Stomach (tissue), 9 donors: ENCODE results near the gene ZNF547. TPM values are rescaled to one million over a fixed set of nuclear protein-coding genes. Genes with fewer than 3 reads are reported as not detected.
A peak's percentile ranks its signal among the peaks of the same experiment; 100 is the strongest.

ENCODE experiments used
- DNase-seq, 2 donors: peaks; one replicate each; pipeline versions ENCODE4 v3.0.0 to v3.0.0-alpha.2; 2013 to 2019
- H3K27ac ChIP-seq, 5 donors: fragments of 200-600 bp in 4 of 5; sonication (generic) in 4 of 5; one replicate each; pipeline ENCODE4 v1.5.1; 2013 to 2019; ENCODE audit warnings: mild to moderate bottlenecking in 1 of 5, moderate library complexity in 1 of 5
- H3K27me3 ChIP-seq, 3 donors: fragments of 200-600 bp; sonication (generic); one replicate each; pipeline ENCODE4 v1.5.1; 2017 to 2019; ENCODE audit warnings: mixed run types in 1 of 3
- H3K36me3 ChIP-seq, 4 donors: fragments of 200-600 bp; sonication (generic); 1 replicate in 3 of 4; 2 replicates in 1 of 4; pipeline ENCODE4 v1.5.1; 2016 to 2019
- H3K4me1 ChIP-seq, 4 donors: fragments of 200-600 bp; sonication (generic); one replicate each; pipeline ENCODE4 v1.5.1; 2016 to 2019
- H3K4me3 ChIP-seq, 4 donors: fragments of 200-600 bp; sonication (generic) in 3 of 4; one replicate each; pipeline ENCODE4 v1.5.1; 2016 to 2019; ENCODE audit warnings: mild to moderate bottlenecking in 1 of 4
- H3K9me3 ChIP-seq, 4 donors: fragments of 200-600 bp; sonication (generic); one replicate each; pipeline ENCODE4 v1.5.1; 2016 to 2019
- CTCF ChIP-seq, 7 experiments: fragments of 450-650 bp in 4 of 7; fragments of 200-600 bp in 3 of 7; sonication (generic) in 3 of 7; IDR thresholded peaks; one replicate each; pipeline ENCODE4 v1.5.1; 2016 to 2019; ENCODE audit warnings: antibody characterized with exemption in 7 of 7, control low read depth in 2 of 7, mild to moderate bottlenecking in 1 of 7
- EP300 ChIP-seq: sonication (generic); formaldehyde crosslinking; IDR thresholded peaks from one replicate; pipeline ENCODE4 v1.6.1; 2017; ENCODE audit warnings: antibody characterized with exemption
- POLR2A ChIP-seq, 4 donors: fragments of 450-650 bp; IDR thresholded peaks; one replicate each; pipeline ENCODE4 v1.6.1; 2016; ENCODE audit warnings: antibody characterized with exemption in 4 of 4, control low read depth in 2 of 4, mild to moderate bottlenecking in 1 of 4, moderate library complexity in 1 of 4
- POLR2AphosphoS5 ChIP-seq, 3 donors: sonication (generic); formaldehyde crosslinking; IDR thresholded peaks; one replicate each; pipeline ENCODE4 v1.6.1; 2016; ENCODE audit warnings: antibody characterized with exemption in 3 of 3
- WGBS, 5 donors: extraction: QIAGEN DNeasy Blood & Tissue Kit in 3 of 5; methylation state at CpG; one replicate each; pipeline versions ENCODE4 v1.1.5 to v1.1.7; 2013 to 2018; 5-methylcytosine and 5-hydroxymethylcytosine counted together
- intact Hi-C: fragments of 100-400 bp; cut with DNase I; formaldehyde crosslinking; loops from one replicate; pipeline ENCODE4 v1.15.1; 2023; ENCODE audit warnings: low total_unique reads
- polyA plus RNA-seq, 3 donors: library from polyadenylated mRNA; stranded (reverse); fragments of 200-250 nt; gene quantifications; one replicate each; pipeline ENCODE4 v1.2.3, GENCODE V29; 2013
- total RNA-seq, 5 donors: library from RNA; depleted of rRNA; stranded (reverse); fragments of >200 nt; gene quantifications; one replicate each; pipeline versions ENCODE4 v1.1.0 to v1.2.3, GENCODE V29; 2014 to 2016
- donor health status: healthy with polysubstance abuse.
- donor health status: Bipolar disorder and iron deficiency.
- donor health status: healthy.

Gene ZNF547
- total and polyA plus RNA-seq, 8 donors: under 0.01 to 3.0 (median 1.7) TPM; not detected in 2

GRCh38 chr19:57348136-57348535 lies 15.2 kb upstream of the ZNF547 start:
- Histone ChIP-seq H3K27ac (no peak overlapping the region), H3K27me3 (no peaks in the 10 kb centered on the region), H3K4me3 (no peak overlapping the region), H3K4me1 (peaks cover 11 to 21% (median 19%) of the 10 kb centered on the region in 4 donors), H3K9me3 (peaks cover 0 to 9% (median 5%) of the 10 kb centered on the region in 4 donors), H3K36me3 (peaks cover 0 to 7% (median 4%) of the 10 kb centered on the region in 4 donors)
- no peak for DNase-seq
- no peak for TF ChIP-seq CTCF (IDR thresholded peaks at IDR 0.05)
- no peak for TF ChIP-seq POLR2AphosphoS5 (IDR thresholded peaks at IDR 0.05)
- TF ChIP-seq POLR2A (IDR thresholded peaks at IDR 0.05): no peak
- no peak for TF ChIP-seq EP300
- WGBS, 5 donors: 49 to 67% (median 63%) methylated on average over 3 of the region's 3 CpGs
- intact Hi-C loops: no loop called here

- 0 to 2% (median 2%) methylated on average over 41 to 57 of the region's 57 CpGs for WGBS, 5 donors
- intact Hi-C loops: no loop called here
- H3K27ac ChIP-seq: peak within 1 kb of the TSS; percentile 47 to 90 (median 83)
- H3K4me3 ChIP-seq: peak within 1 kb of the TSS; percentile 83 to 99 (median 85)
- peak; percentile 93 to 99 for DNase-seq
- peaks cover 11 to 26% (median 22%) of the 10 kb centered on the region in 4 donors for H3K4me1 ChIP-seq
- peaks cover 4 to 39% (median 33%) of the 10 kb centered on the region in 4 donors for H3K9me3 ChIP-seq
- peaks cover 23 to 37% (median 35%) of the 10 kb centered on the region in 4 donors for H3K36me3 ChIP-seq
- TF ChIP-seq POLR2A (IDR thresholded peaks at IDR 0.05) (no peak), POLR2AphosphoS5 (IDR thresholded peaks at IDR 0.05) (peak; percentile 46 to 77 (median 63))
- H3K27me3 ChIP-seq: no peaks in the 10 kb centered on the region
Observed at GRCh38 chr19:57350877-57351805, 12.2 kb upstream of the ZNF547 start, which contains the start of gene ZNF304. ZNF304 (plus strand) TSS chr19:57351271; CDS start chr19:57351665, 394 bp downstream.

DNA sequence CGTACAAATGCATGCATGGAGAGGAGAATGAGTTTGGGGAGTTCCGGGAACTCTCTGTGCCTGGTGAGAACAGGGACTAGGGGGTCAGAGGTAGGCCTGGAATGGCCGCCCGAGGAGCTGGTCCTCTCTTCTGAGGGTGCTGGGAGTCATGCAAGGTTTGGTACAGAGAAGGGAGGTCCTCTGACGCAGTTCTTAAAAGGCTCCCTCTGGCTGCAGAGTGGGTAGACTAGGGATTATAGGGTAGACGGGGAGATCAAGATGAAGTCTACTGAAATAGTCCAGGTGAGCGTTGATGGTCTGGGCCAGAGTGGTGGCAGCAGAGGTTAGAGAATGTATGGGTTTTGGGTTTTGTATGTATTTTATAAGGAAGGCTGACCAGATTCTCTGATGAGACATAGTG lies 11.5 kb upstream of the ZNF547 start:
- 14 to 31% (median 21%) methylated on average over 7 of the region's 7 CpGs for WGBS, 5 donors
- Histone ChIP-seq H3K4me1 (peaks cover 11 to 26% (median 22%) of the 10 kb centered on the region in 4 donors), H3K27me3 (no peaks in the 10 kb centered on the region), H3K36me3 (peaks cover 29 to 44% (median 42%) of the 10 kb centered on the region in 4 donors), H3K27ac (peak overlapping the region in 2 of 5 donors; percentile 82 to 90), H3K9me3 (peaks cover 10 to 47% (median 40%) of the 10 kb centered on the region in 4 donors), H3K4me3 (peak overlapping the region; percentile 83 to 99 (median 85))
- intact Hi-C loops: no loop called here
- peak in 1 of 2 donors; percentile 16 for DNase-seq
- TF ChIP-seq POLR2A (IDR thresholded peaks at IDR 0.05) (no peak), CTCF (IDR thresholded peaks at IDR 0.05) (no peak), POLR2AphosphoS5 (IDR thresholded peaks at IDR 0.05) (no peak), EP300 (no peak)

DNA sequence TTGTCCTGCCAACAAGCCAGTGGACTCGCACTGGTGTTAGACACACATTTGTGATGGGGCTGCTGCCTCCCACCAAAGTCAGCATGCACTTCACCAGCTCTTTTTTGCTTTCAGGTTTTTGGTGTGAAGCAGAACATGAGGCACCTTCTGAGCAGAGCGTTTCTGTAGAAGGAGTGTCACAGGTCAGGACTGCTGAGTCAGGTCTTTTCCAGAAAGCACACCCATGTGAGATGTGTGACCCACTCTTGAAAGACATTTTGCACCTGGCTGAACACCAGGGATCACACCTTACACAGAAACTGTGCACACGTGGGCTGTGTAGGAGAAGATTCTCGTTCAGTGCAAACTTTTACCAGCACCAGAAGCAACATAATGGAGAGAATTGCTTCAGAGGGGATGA lies 7.4 kb upstream of the ZNF547 start:
- WGBS, 5 donors: 89 to 98% (median 90%) methylated on average over 4 of the region's 4 CpGs
- H3K9me3 ChIP-seq: peaks cover 24 to 87% (median 79%) of the 10 kb centered on the region in 4 donors
- H3K27ac ChIP-seq: no peak overlapping the region
- intact Hi-C loops: no loop called here
- DNase-seq: no peak
- H3K4me3 ChIP-seq: no peak overlapping the region
- TF ChIP-seq POLR2AphosphoS5 (IDR thresholded peaks at IDR 0.05) (no peak), CTCF (IDR thresholded peaks at IDR 0.05) (no peak), EP300 (no peak), POLR2A (IDR thresholded peaks at IDR 0.05) (no peak)
- H3K36me3 ChIP-seq: peaks cover 38 to 83% (median 65%) of the 10 kb centered on the region in 4 donors
- no peaks in the 10 kb centered on the region for H3K27me3 ChIP-seq
- peaks cover 11 to 22% (median 20%) of the 10 kb centered on the region in 4 donors for H3K4me1 ChIP-seq
